Thyroid gland (tissue), 4 donors: Measurements from ENCODE around the gene RUNX2.

Experiments used
- CTCF ChIP-seq, 6 experiments: fragments of 200-600 bp in 3 of 6; fragments of 450-650 bp in 3 of 6; sonication (generic) in 3 of 6; IDR thresholded peaks; one replicate each; pipeline ENCODE4 v1.5.1; 2016 to 2019; ENCODE audit warnings: antibody characterized with exemption in 6 of 6, mild to moderate bottlenecking in 2 of 6, inconsistent platforms in 1 of 6, moderate library complexity in 1 of 6
- POLR2A ChIP-seq, 2 donors: fragments of 450-650 bp; IDR thresholded peaks; one replicate each; pipeline ENCODE4 v1.6.1; 2017; ENCODE audit warnings: antibody characterized with exemption in 2 of 2, mild to moderate bottlenecking in 2 of 2, moderate library complexity in 1 of 2

GRCh38 chr6:45488889-45489288 is 160.8 kb downstream of the RUNX2 start:
- TF ChIP-seq CTCF (IDR thresholded peaks at IDR 0.05): no peak
- TF ChIP-seq POLR2A (IDR thresholded peaks at IDR 0.05): no peak
